ENCODE results near the gene CALCOCO1. TPM values are rescaled to one million over a fixed set of nuclear protein-coding genes. Genes with fewer than 3 reads are reported as not detected.

CALCOCO1 gene
- total and polyA plus RNA-seq, 2 of the 13 experiments (the other 11 are each of a cell fraction or from before 2014, with no cell fraction given): 7.7 to 47.7 TPM

GRCh38 chr12:53659011-53659551 is 68.2 kb downstream of the CALCOCO1 start (continued):
- no peak for TF ChIP-seq ZBTB44 (CRISPR knock-in tag; IDR thresholded peaks at IDR 0.05)
- TF ChIP-seq PLSCR1 (CRISPR knock-in tag; IDR thresholded peaks at IDR 0.05; ENCODE audit: borderline replicate concordance): no peak
- TF ChIP-seq ZHX2 (IDR thresholded peaks at IDR 0.05; ENCODE audit: low read depth): no peak
- no peak for TF ChIP-seq ZHX2 (CRISPR knock-in tag; IDR thresholded peaks at IDR 0.05; ENCODE audit: borderline replicate concordance)
- no peak for TF ChIP-seq ZSCAN22 (CRISPR knock-in tag; IDR thresholded peaks at IDR 0.05)
- peak; percentile 64 for TF ChIP-seq PPARG (CRISPR knock-in tag; conservative IDR thresholded peaks at IDR 0.05)
- no peak for TF ChIP-seq DMTF1 (CRISPR knock-in tag; IDR thresholded peaks at IDR 0.05)
- TF ChIP-seq ZNF558 (CRISPR knock-in tag; IDR thresholded peaks at IDR 0.05; ENCODE audit: borderline replicate concordance): no peak
- TF ChIP-seq POGZ (CRISPR knock-in tag; IDR thresholded peaks at IDR 0.05): peak; percentile 33; the same call in 1 of the 2 replicates
- TF ChIP-seq HIC2 (CRISPR knock-in tag; IDR thresholded peaks at IDR 0.05; ENCODE audit: low read depth): no peak
- TF ChIP-seq LRRFIP1 (CRISPR knock-in tag; conservative IDR thresholded peaks at IDR 0.05): no peak
- TF ChIP-seq KDM5B (CRISPR knock-in tag; IDR thresholded peaks at IDR 0.05; ENCODE audit: borderline replicate concordance): no peak

All from HepG2 (cell line).